Measurements from ENCODE around the gene ZFAND3. TPM values are rescaled to one million over a fixed set of nuclear protein-coding genes. Genes with fewer than 3 reads are reported as not detected.

Gene ZFAND3, protein sequence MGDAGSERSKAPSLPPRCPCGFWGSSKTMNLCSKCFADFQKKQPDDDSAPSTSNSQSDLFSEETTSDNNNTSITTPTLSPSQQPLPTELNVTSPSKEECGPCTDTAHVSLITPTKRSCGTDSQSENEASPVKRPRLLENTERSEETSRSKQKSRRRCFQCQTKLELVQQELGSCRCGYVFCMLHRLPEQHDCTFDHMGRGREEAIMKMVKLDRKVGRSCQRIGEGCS
- total RNA-seq, result 32.6 and 50.7 TPM in 2 replicates

GRCh38 chr6:37819177-37819801, at the start of gene ZFAND3:
TSS of gene ZFAND3 (plus strand) at chr6:37819727. CDS start at chr6:37819946, 219 bp downstream.
- DNase-seq (ENCODE audit: extremely low read depth, low read depth, low spot score), result peak; percentile 76

GRCh38 chr6:37774028-37774680, 45.4 kb upstream of the ZFAND3 start:
- no peak for DNase-seq (ENCODE audit: extremely low read depth, low read depth, low spot score)

DNA sequence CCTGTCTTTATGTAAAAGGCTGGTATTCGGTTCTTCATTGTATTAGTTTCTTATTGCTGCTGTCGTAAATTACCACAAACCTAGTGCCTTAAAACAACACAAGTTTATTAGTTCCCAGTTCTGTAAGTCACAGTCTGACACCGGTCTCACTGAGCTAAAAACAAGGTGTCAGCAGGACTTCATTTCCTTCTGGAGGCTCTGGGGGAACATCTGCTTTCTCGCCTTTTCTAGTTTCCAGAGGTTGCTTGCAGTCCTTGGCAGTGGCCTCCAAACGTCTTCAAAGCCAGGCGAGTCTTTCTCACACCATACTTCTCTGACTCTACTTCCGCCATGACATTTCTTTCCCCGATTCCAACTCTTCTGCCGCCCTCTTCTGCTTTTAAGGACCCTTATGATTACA, 43.0 kb upstream of the ZFAND3 start:
- DNase-seq (ENCODE audit: extremely low read depth, low read depth, low spot score), result no peak

- DNase-seq (ENCODE audit: extremely low read depth, low read depth, low spot score), result no peak
Observed at GRCh38 chr6:37777272-37777834, 42.2 kb upstream of the ZFAND3 start.

- no peak for DNase-seq (ENCODE audit: extremely low read depth, low read depth, low spot score)
Observed at GRCh38 chr6:37779111-37779800, 40.3 kb upstream of the ZFAND3 start.

- no peak for DNase-seq (ENCODE audit: extremely low read depth, low read depth, low spot score)
Observed at GRCh38 chr6:37779902-37780628, 39.5 kb upstream of the ZFAND3 start.

GRCh38 chr6:37781788-37782187, 37.7 kb upstream of the ZFAND3 start:
- no peak for DNase-seq (ENCODE audit: extremely low read depth, low read depth, low spot score)

DNA sequence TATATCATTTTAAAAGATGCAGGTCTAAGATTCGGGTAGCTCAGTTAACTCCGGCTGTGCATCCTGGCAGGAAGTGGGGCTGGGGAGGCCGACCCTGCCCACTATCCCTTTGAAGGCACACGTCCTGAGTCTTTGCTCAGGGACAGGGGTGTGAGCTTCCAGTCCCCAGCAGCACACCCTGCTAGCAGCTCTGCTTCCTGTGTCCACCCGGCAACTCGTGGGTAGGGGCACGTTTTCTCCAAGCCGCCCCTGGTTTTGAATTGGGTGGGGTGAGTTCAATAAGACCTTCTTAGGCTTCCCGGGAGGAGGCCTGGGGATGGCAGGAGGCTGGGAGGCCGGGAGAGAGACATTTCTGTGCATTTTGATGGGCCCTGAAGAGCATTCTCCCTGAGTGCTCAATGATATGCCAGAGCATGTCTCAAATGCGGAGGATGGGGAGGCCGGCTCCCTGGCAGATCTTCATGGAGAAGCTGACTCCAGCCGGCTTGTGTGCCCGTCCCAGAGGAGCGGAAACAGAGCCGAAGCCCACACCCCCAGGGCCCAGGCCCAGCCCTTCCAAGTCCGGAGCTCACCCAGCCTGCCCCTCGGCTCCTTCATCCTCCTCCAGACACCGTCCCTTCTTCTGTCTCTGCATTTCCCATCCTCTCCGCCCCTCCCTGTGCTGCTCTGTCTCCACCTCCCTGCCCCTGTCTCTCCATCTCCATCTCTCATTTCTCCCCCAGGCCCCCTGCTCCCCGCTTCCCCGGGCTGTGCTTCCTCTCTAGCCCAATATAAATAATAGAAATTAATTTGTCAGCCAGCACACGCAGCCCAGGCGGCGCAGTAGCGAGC, 36.3 kb upstream of the ZFAND3 start:
- no peak for DNase-seq (ENCODE audit: extremely low read depth, low read depth, low spot score)

- DNase-seq (ENCODE audit: extremely low read depth, low read depth, low spot score), result no peak
Observed at GRCh38 chr6:37783856-37784584, 35.5 kb upstream of the ZFAND3 start.

DNA sequence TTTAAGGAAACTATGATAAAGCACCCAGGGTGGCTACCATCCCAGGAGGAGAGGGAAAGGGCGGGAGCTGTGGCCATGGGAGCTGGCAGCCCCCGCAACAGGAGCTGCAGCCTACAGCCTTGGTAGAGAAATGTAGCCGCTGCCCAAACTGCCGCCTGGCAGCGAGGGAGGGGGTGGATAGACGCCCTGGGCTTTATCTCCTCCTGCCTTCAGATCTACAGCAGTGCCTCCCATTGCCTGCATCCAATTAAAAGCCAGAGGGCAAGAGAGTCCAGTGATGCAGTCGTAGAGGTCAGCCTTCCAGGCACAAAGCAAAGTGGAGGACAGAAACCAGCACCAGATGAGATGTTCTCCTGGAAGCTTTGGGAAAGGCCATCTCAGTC, 35.0 kb upstream of the ZFAND3 start:
- DNase-seq (ENCODE audit: extremely low read depth, low read depth, low spot score), result no peak

- no peak for DNase-seq (ENCODE audit: extremely low read depth, low read depth, low spot score)
Observed at GRCh38 chr6:37785002-37785662, 34.4 kb upstream of the ZFAND3 start.

DNA sequence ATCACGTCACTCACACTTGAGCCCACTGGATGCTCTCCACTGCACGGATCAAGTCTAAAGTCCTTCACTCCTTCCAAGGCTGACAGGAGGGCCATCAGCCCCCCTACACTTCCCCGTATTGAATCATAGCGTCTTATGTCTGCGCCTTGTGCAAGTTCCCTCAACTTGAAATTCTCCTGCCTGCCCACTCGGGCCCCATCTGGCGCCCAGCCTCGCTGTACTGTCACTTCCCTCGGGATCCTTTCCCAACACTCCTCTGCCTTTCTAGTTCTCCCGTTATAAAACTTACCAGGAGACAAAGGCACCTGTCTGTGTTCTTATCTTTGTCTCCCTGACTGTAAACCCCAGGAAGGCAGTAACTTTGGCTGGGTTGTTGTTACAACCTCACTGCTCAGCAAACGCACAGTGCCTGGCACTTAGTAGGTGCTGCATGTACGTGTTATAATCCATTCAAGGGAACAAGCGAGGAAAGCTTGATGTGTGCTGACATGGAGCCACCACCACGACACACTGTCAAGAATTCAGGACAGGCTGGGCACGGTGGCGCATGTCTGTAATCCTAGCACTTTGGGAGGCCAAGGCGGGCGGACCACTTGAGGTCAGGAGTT, 33.8 kb upstream of the ZFAND3 start:
- DNase-seq (ENCODE audit: extremely low read depth, low read depth, low spot score), result no peak

- DNase-seq (ENCODE audit: extremely low read depth, low read depth, low spot score), result no peak
Observed at GRCh38 chr6:37787216-37787615, 32.3 kb upstream of the ZFAND3 start.

DNA sequence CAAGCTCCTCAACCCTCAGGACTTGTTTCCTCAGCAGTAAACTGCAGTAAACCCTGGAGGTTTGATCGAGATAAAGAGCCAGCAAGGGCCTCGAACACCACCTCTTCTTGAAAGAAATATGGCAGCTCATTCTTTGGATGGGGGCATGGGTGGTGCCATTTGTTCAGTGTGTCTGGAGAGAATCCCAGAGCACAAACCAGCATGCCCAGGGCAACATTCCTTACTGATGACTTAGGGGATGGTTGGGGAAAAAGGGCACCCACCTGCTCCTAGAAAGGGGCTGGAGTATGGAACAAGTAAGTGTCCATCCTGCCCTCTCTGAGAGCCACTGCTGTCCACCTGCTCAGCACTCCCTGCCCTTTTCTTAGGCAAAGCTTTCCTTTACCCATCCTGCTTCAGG, 31.3 kb upstream of the ZFAND3 start:
- no peak for DNase-seq (ENCODE audit: extremely low read depth, low read depth, low spot score)

- DNase-seq (ENCODE audit: extremely low read depth, low read depth, low spot score), result peak; percentile 78
Observed at GRCh38 chr6:37791156-37791919, 28.2 kb upstream of the ZFAND3 start.

DNA sequence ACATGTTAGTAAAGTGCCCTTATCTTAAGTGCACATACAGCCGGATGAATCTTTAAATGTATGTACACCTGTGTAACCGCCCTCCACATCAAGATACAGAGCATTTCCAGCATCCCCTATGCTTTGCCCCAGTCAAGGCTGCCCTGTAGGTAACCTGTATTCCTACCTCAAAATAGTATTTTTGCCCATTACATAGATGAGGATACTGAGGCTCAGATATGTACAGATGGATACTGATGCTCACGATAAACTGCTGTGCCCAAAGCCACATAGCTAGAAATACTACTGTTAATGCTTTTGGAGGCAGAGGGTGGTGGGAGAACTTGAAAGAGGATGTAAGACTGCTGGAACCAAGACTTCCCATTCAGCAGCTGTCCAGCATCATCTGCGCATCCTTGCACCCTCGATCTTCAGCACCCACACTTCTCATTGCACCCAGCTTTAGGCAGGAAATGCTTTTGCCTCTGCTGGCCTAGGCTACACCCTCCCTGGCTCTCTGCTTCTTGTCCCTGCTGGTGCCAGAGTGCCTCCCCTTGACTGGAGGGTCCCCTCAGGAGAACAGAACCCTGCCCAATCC, 27.0 kb upstream of the ZFAND3 start:
- DNase-seq (ENCODE audit: extremely low read depth, low read depth, low spot score), result no peak

DNA sequence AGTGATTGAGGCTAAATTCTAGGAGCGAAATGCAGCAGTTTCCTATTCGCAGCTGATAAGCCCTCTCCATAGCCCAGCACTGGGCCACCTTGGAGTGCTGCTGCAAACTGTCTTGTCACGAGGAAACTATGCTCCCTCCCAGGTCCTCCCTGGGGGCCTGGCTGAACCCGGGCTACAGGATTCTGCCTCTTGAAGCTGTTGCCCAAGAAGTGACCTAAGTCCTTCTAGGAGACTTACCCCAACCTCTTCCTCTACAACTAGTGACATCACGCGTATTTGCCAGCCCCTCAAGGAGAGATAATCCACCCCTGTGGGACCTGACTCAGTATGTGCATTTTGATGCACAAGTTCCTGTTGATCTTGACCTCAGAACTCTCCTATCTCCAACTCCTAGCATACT, 26.5 kb upstream of the ZFAND3 start:
- no peak for DNase-seq (ENCODE audit: extremely low read depth, low read depth, low spot score)
